GM12801 (cell line): ENCODE data around the gene DVL1.

Experiments used
- CTCF ChIP-seq: IDR thresholded peaks from one replicate; pipeline ENCODE4 v1.5.1; 2011; ENCODE audit warnings: control low read depth; ENCODE audit not compliant: insufficient read length; ENCODE audit errors: extremely low read depth

The DVL1 gene

GRCh38 chr1:1335283-1335682 is 13.9 kb downstream of the DVL1 start:
- TF ChIP-seq CTCF = no peak

- no peak for TF ChIP-seq CTCF
These were observed 14.4 kb downstream of the DVL1 start for GRCh38 chr1:1334835-1335234.

- TF ChIP-seq CTCF = no peak
These were observed 15.5 kb downstream of the DVL1 start for GRCh38 chr1:1333551-1334241.

DNA sequence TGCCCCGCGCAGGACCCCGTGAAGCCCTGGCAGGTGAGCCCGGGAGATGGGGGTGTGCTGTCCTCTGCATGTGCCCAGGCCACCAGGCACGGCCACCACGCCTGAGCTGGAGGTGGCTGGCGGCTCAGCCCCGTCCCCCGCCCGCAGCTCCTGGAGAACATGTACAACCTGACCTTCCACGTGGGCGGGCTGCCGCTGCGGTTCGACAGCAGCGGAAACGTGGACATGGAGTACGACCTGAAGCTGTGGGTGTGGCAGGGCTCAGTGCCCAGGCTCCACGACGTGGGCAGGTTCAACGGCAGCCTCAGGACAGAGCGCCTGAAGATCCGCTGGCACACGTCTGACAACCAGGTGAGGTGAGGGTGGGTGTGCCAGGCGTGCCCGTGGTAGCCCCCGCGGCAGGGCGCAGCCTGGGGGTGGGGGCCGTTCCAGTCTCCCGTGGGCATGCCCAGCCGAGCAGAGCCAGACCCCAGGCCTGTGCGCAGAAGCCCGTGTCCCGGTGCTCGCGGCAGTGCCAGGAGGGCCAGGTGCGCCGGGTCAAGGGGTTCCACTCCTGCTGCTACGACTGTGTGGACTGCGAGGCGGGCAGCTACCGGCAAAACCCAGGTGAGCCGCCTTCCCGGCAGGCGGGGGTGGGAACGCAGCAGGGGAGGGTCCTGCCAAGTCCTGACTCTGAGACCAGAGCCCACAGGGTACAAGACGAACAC is 16.3 kb downstream of the DVL1 start:
- no peak for TF ChIP-seq CTCF

GRCh38 chr1:1332031-1332755 is 17.0 kb downstream of the DVL1 start:
- no peak for TF ChIP-seq CTCF

GRCh38 chr1:1331068-1331965 is 17.9 kb downstream of the DVL1 start, which contains the start of gene TAS1R3:
TAS1R3 (plus strand) TSS chr1:1331280; CDS start chr1:1331346, 66 bp downstream.
- TF ChIP-seq CTCF = no peak
